Loucy (cell line): ENCODE measurements around the gene SGO2.

ENCODE experiments used
- EZH2phosphoT487 ChIP-seq: fragments of 200-600 bp; IDR thresholded peaks from 2 replicates; pipeline ENCODE4 v1.6.1; 2018; ENCODE audit warnings: antibody characterized with exemption, mild to moderate bottlenecking, moderate library complexity, borderline replicate concordance
- TF ChIP-seq, protein P1 (sequence below): fragments of 200-600 bp; sonication (generic); conservative IDR thresholded peaks from 2 replicates; pipeline ENCODE4 v1.5.1; 2014; ENCODE audit warnings: mild to moderate bottlenecking, antibody characterized with exemption, low read length

DNA sequence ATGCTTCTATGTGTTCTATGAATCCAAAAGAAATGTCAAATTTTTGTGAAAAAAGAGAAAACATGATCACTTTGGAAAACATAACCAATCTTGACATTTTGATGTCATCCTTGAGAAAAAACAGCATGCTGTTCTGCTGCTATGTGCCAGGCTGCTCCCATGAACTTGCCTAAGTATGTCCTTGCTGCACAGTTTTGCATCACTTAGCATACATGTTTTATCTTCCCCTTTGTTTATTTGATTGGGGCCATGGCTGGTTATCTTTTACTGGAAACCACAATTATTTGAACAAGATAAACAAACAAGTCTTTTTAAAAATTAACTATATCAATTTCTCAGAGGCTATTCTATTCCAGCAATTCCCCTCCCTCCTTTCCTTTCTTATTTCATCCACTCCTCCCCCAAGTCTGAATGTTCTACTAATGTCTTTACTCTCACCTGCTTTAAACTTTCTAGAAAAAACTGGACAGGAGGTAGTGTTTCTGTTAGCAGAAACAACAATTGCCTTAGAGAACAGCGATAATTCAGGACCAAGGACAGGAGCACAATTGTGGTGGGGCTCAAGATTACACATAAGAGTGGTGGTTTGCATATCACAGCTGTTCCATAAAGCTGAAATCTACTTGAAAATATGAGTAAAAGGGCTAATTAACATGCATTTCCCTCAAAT lies 66.5 kb downstream of the SGO2 start:
- TF ChIP-seq, protein P1, sequence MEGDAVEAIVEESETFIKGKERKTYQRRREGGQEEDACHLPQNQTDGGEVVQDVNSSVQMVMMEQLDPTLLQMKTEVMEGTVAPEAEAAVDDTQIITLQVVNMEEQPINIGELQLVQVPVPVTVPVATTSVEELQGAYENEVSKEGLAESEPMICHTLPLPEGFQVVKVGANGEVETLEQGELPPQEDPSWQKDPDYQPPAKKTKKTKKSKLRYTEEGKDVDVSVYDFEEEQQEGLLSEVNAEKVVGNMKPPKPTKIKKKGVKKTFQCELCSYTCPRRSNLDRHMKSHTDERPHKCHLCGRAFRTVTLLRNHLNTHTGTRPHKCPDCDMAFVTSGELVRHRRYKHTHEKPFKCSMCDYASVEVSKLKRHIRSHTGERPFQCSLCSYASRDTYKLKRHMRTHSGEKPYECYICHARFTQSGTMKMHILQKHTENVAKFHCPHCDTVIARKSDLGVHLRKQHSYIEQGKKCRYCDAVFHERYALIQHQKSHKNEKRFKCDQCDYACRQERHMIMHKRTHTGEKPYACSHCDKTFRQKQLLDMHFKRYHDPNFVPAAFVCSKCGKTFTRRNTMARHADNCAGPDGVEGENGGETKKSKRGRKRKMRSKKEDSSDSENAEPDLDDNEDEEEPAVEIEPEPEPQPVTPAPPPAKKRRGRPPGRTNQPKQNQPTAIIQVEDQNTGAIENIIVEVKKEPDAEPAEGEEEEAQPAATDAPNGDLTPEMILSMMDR: no peak
- TF ChIP-seq EZH2phosphoT487: no peak
